ENCODE results near the gene ADCY9.
"Not testable (repeated sequence)": the region's sequence is repeated elsewhere in the genome, so short reads cannot be mapped to it uniquely, and the experiment has no call there.

The ADCY9 gene

GRCh38 chr16:4116325-4117249 lies at the start of gene ADCY9:
Gene ADCY9 (minus strand): TSS chr16:4116442. CDS start chr16:4115442, 1,000 bp downstream.
- peak; percentile 56 to 68 for DNase-seq

GRCh38 chr16:4160658-4161430 lies 44.6 kb upstream of the ADCY9 start:
- no peak for DNase-seq

- DNase-seq = no peak
Observed at GRCh38 chr16:4159726-4160125, 43.5 kb upstream of the ADCY9 start.

GRCh38 chr16:4158143-4159093 lies 42.2 kb upstream of the ADCY9 start:
- no peak for DNase-seq

GRCh38 chr16:4157376-4157825 lies 41.2 kb upstream of the ADCY9 start:
- DNase-seq = no peak

GRCh38 chr16:4156503-4156902 lies 40.3 kb upstream of the ADCY9 start:
- not testable (repeated sequence) for DNase-seq

GRCh38 chr16:4153364-4153763 lies 37.1 kb upstream of the ADCY9 start:
- not testable (repeated sequence) for DNase-seq

- no peak for DNase-seq
Observed at GRCh38 chr16:4152267-4152666, 36.0 kb upstream of the ADCY9 start.

- no peak for DNase-seq
Observed at GRCh38 chr16:4147236-4147635, 31.0 kb upstream of the ADCY9 start.

- no peak for DNase-seq
Observed at GRCh38 chr16:4142268-4142667, 26.0 kb upstream of the ADCY9 start.

GRCh38 chr16:4141604-4142003 lies 25.4 kb upstream of the ADCY9 start:
- DNase-seq = no peak

- DNase-seq = no peak
Observed at GRCh38 chr16:4140652-4141051, 24.4 kb upstream of the ADCY9 start.

- no peak for DNase-seq
Observed at GRCh38 chr16:4139968-4140367, 23.7 kb upstream of the ADCY9 start.

GRCh38 chr16:4138713-4139112 lies 22.5 kb upstream of the ADCY9 start:
- no peak for DNase-seq

GRCh38 chr16:4137438-4137837 lies 21.2 kb upstream of the ADCY9 start:
- DNase-seq = no peak

GRCh38 chr16:4136229-4136813 lies 20.1 kb upstream of the ADCY9 start:
- DNase-seq = no peak

- no peak for DNase-seq
Observed at GRCh38 chr16:4135537-4135936, 19.3 kb upstream of the ADCY9 start.

GRCh38 chr16:4133897-4134372 lies 17.7 kb upstream of the ADCY9 start:
- DNase-seq = no peak

- DNase-seq = no peak
Observed at GRCh38 chr16:4131621-4132020, 15.4 kb upstream of the ADCY9 start.

GRCh38 chr16:4124535-4125294 lies 8.5 kb upstream of the ADCY9 start:
- no peak for DNase-seq

- no peak for DNase-seq
Observed at GRCh38 chr16:4123616-4124300, 7.5 kb upstream of the ADCY9 start.

Data from hippocampal formation (tissue), 2 donors.